SK-N-MC (cell line): ENCODE results near the gene CTH.

Experiments
- EZH2 ChIP-seq: fragments of 200-600 bp; sonication (generic); IDR thresholded peaks from one replicate; pipeline ENCODE4 v1.6.1; 2017; ENCODE audit warnings: antibody characterized with exemption
- POLR2AphosphoS5 ChIP-seq: IDR thresholded peaks from 2 replicates; pipeline ENCODE4 v1.6.1; 2012; ENCODE audit warnings: mild to moderate bottlenecking, low read depth, low read length, borderline replicate concordance

DNA sequence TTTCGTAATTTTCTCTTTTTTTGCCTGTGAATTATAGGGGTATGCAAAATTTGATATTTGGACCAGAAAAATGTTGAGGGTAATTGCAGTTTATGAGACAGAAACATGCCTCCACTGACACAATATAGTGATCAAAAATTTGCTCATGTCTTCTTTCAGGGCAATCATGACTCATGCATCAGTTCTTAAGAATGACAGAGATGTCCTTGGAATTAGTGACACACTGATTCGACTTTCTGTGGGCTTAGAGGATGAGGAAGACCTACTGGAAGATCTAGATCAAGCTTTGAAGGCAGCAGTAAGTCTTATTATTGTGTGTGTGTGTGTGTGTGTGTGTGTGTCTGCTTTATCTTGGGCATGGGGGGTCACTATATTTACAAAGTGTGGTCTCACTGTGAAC is 27.5 kb downstream of the CTH start:
- TF ChIP-seq POLR2AphosphoS5 (no peak), EZH2 (no peak)
